NB4 (cell line): ENCODE data around the gene ABCC8.

Experiments used
- CTCF ChIP-seq: IDR thresholded peaks from one replicate; pipeline ENCODE4 v1.5.1; 2012; ENCODE audit warnings: low read depth, low read length
- MAX ChIP-seq: IDR thresholded peaks from 2 replicates; pipeline ENCODE4 v1.6.1; 2011; ENCODE audit warnings: low read depth, low read length

- TF ChIP-seq CTCF (no peak), MAX (no peak)
Observed at GRCh38 chr11:17490938-17491337, 14.3 kb upstream of the ABCC8 start.
